Neural cell (in vitro differentiated cells): ENCODE measurements around the gene MAGI2.

Experiments used
- EP300 ChIP-seq: fragments of 450-650 bp; conservative IDR thresholded peaks from 2 replicates; pipeline ENCODE4 v1.6.1; 2014; ENCODE audit warnings: antibody characterized with exemption, mild to moderate bottlenecking, moderate library complexity; ENCODE audit not compliant: poor library complexity, severe bottlenecking
- EZH2 ChIP-seq: fragments of 200-600, 300-800 bp; shearing (Covaris generic), sonication (generic); IDR thresholded peaks from 2 replicates; pipeline ENCODE4 v1.6.1; 2014; ENCODE audit warnings: antibody characterized with exemption, low read length, borderline replicate concordance, mild to moderate bottlenecking; ENCODE audit not compliant: insufficient read depth, poor library complexity, severe bottlenecking
- MXI1 ChIP-seq: fragments of 450-650 bp; conservative IDR thresholded peaks from 2 replicates; pipeline ENCODE4 v1.6.1; 2014; ENCODE audit warnings: antibody characterized with exemption, mild to moderate bottlenecking; ENCODE audit not compliant: poor library complexity, severe bottlenecking
- POLR2AphosphoS5 ChIP-seq: IDR thresholded peaks from 2 replicates; pipeline ENCODE4 v1.6.1; 2012
- RAD21 ChIP-seq: fragments of 450-650 bp; conservative IDR thresholded peaks from 2 replicates; pipeline ENCODE4 v1.6.1; 2014; ENCODE audit warnings: antibody characterized with exemption, mild to moderate bottlenecking, moderate library complexity
- TAF1 ChIP-seq: IDR thresholded peaks from 2 replicates; pipeline ENCODE4 v1.6.1; 2012; ENCODE audit warnings: low read depth
- TF ChIP-seq, protein P1 (sequence below): fragments of 450-650 bp; IDR thresholded peaks from 2 replicates; pipeline ENCODE4 v1.5.1; 2014; ENCODE audit warnings: antibody characterized with exemption, mild to moderate bottlenecking, moderate library complexity; ENCODE audit not compliant: poor library complexity, severe bottlenecking
- TF ChIP-seq, protein P2 (sequence below): IDR thresholded peaks from 2 replicates; pipeline ENCODE4 v1.6.1; 2012; ENCODE audit warnings: borderline replicate concordance

- TF ChIP-seq, protein P1, sequence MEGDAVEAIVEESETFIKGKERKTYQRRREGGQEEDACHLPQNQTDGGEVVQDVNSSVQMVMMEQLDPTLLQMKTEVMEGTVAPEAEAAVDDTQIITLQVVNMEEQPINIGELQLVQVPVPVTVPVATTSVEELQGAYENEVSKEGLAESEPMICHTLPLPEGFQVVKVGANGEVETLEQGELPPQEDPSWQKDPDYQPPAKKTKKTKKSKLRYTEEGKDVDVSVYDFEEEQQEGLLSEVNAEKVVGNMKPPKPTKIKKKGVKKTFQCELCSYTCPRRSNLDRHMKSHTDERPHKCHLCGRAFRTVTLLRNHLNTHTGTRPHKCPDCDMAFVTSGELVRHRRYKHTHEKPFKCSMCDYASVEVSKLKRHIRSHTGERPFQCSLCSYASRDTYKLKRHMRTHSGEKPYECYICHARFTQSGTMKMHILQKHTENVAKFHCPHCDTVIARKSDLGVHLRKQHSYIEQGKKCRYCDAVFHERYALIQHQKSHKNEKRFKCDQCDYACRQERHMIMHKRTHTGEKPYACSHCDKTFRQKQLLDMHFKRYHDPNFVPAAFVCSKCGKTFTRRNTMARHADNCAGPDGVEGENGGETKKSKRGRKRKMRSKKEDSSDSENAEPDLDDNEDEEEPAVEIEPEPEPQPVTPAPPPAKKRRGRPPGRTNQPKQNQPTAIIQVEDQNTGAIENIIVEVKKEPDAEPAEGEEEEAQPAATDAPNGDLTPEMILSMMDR = no peak
- no peak for TF ChIP-seq EZH2
- no peak for TF ChIP-seq POLR2AphosphoS5
- TF ChIP-seq, protein P2, sequence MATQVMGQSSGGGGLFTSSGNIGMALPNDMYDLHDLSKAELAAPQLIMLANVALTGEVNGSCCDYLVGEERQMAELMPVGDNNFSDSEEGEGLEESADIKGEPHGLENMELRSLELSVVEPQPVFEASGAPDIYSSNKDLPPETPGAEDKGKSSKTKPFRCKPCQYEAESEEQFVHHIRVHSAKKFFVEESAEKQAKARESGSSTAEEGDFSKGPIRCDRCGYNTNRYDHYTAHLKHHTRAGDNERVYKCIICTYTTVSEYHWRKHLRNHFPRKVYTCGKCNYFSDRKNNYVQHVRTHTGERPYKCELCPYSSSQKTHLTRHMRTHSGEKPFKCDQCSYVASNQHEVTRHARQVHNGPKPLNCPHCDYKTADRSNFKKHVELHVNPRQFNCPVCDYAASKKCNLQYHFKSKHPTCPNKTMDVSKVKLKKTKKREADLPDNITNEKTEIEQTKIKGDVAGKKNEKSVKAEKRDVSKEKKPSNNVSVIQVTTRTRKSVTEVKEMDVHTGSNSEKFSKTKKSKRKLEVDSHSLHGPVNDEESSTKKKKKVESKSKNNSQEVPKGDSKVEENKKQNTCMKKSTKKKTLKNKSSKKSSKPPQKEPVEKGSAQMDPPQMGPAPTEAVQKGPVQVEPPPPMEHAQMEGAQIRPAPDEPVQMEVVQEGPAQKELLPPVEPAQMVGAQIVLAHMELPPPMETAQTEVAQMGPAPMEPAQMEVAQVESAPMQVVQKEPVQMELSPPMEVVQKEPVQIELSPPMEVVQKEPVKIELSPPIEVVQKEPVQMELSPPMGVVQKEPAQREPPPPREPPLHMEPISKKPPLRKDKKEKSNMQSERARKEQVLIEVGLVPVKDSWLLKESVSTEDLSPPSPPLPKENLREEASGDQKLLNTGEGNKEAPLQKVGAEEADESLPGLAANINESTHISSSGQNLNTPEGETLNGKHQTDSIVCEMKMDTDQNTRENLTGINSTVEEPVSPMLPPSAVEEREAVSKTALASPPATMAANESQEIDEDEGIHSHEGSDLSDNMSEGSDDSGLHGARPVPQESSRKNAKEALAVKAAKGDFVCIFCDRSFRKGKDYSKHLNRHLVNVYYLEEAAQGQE = no peak
- no peak for TF ChIP-seq RAD21
- no peak for TF ChIP-seq EP300
- no peak for TF ChIP-seq MXI1
- no peak for TF ChIP-seq TAF1
These were observed 1282.7 kb downstream of the MAGI2 start for GRCh38 chr7:78170815-78171214.
